Testis (tissue), 3 donors: ENCODE measurements around the gene HGFAC. TPM values are rescaled to one million over a fixed set of nuclear protein-coding genes. Genes with fewer than 3 reads are reported as not detected.

ENCODE experiments used
- DNase-seq: peaks from one replicate; pipeline ENCODE4 v3.0.0-alpha.2; 2019
- H3K27ac ChIP-seq, 2 donors: fragments of 200-600 bp; sonication (generic); one replicate each; pipeline ENCODE4 v1.5.1; 2019
- H3K27me3 ChIP-seq: fragments of 200-600 bp; sonication (generic); one replicate; pipeline ENCODE4 v1.5.1; 2019
- H3K36me3 ChIP-seq: fragments of 200-600 bp; sonication (generic); one replicate; pipeline ENCODE4 v1.5.1; 2017; ENCODE audit warnings: low read depth; ENCODE audit errors: missing control alignments
- H3K4me1 ChIP-seq: fragments of 200-600 bp; sonication (generic); one replicate; pipeline ENCODE4 v1.5.1; 2019
- H3K4me3 ChIP-seq, 2 donors: fragments of 200-600 bp; sonication (generic); one replicate each; pipeline ENCODE4 v1.5.1; 2017 to 2019
- H3K9me3 ChIP-seq: fragments of 200-600 bp; sonication (generic); one replicate; pipeline ENCODE4 v1.5.1; 2017
- CTCF ChIP-seq, 3 experiments: fragments of 450-650 bp in 2 of 3; fragments of 200-600 bp in 1 of 3; sonication (generic) in 1 of 3; IDR thresholded peaks; one replicate each; pipeline ENCODE4 v1.5.1; 2016 to 2019; ENCODE audit warnings: antibody characterized with exemption in 3 of 3, mild to moderate bottlenecking in 2 of 3, moderate library complexity in 1 of 3
- POLR2A ChIP-seq: fragments of 450-650 bp; IDR thresholded peaks from one replicate; pipeline ENCODE4 v1.6.1; 2017; ENCODE audit warnings: antibody characterized with exemption, mild to moderate bottlenecking, moderate library complexity
- WGBS, 2 donors: methylation state at CpG; one replicate each; pipeline ENCODE4 v1.1.5; 2018; 5-methylcytosine and 5-hydroxymethylcytosine counted together
- intact Hi-C: fragments of 100-400 bp; cut with DNase I; formaldehyde crosslinking; loops from one replicate; pipeline ENCODE4 v1.15.1; 2023; ENCODE audit warnings: low total_unique reads
- polyA plus RNA-seq: library from polyadenylated mRNA; stranded (reverse); fragments of 350-450 nt; fragmentation: Illumina TruSeq; extraction: RNeasy Lipid Tissue Mini Kit (QIAGEN cat#74804); gene quantifications from one replicate; pipeline ENCODE4 v1.2.3, GENCODE V29; 2014; ENCODE audit warnings: low read depth, low replicate concordance; ENCODE audit not compliant: insufficient read depth
- total RNA-seq, 2 donors: library from RNA; depleted of rRNA; stranded (reverse); fragments of >200 nt; gene quantifications; one replicate each; pipeline ENCODE4 v1.2.3, GENCODE V29; 2016

Gene HGFAC
- total and polyA plus RNA-seq, 3 donors from 2014 or later = 15.5 to 72.3 (median 16.8) TPM

- intact Hi-C loops = no loop called here
- Histone ChIP-seq H3K36me3 (no peaks in the 10 kb centered on the region), H3K27me3 (no peaks in the 10 kb centered on the region), H3K27ac (no peak overlapping the region), H3K4me1 (no peaks in the 10 kb centered on the region), H3K4me3 (no peak overlapping the region), H3K9me3 (no peaks in the 10 kb centered on the region)
- TF ChIP-seq POLR2A (no peak), CTCF (IDR thresholded peaks at IDR 0.05) (no peak)
- WGBS, 2 donors = 92 to 98% methylated on average over 11 of the region's 11 CpGs
- DNase-seq = no peak
These were observed 44.6 kb upstream of the HGFAC start for GRCh38 chr4:3397128-3397527.

- WGBS, 2 donors = 80 to 86% methylated on average over 5 of the region's 5 CpGs
These were observed 42.2 kb upstream of the HGFAC start for GRCh38 chr4:3399277-3400194.

GRCh38 chr4:3401436-3402171, 40.2 kb upstream of the HGFAC start:
- TF ChIP-seq CTCF (IDR thresholded peaks at IDR 0.05) (no peak), POLR2A (no peak)
- intact Hi-C loops = no loop called here
- 93 to 94% methylated on average over 21 to 22 of the region's 22 CpGs for WGBS, 2 donors
- Histone ChIP-seq H3K27me3 (no peaks in the 10 kb centered on the region), H3K9me3 (no peaks in the 10 kb centered on the region), H3K36me3 (no peaks in the 10 kb centered on the region), H3K27ac (no peak overlapping the region), H3K4me1 (no peaks in the 10 kb centered on the region), H3K4me3 (no peak overlapping the region)
- DNase-seq = no peak

More at GRCh38 chr4:3399277-3400194, 42.2 kb upstream of the HGFAC start:
- no peak overlapping the region for H3K27ac ChIP-seq
- no peak for DNase-seq
- intact Hi-C loops = no loop called here
- H3K27me3 ChIP-seq = no peaks in the 10 kb centered on the region
- no peak for TF ChIP-seq POLR2A
- no peak for TF ChIP-seq CTCF (IDR thresholded peaks at IDR 0.05)
- H3K4me3 ChIP-seq = no peak overlapping the region
- no peaks in the 10 kb centered on the region for H3K9me3 ChIP-seq
- H3K36me3 ChIP-seq = no peaks in the 10 kb centered on the region
- no peaks in the 10 kb centered on the region for H3K4me1 ChIP-seq

GRCh38 chr4:3402491-3403347, 39.0 kb upstream of the HGFAC start:
- no peak for DNase-seq
- Histone ChIP-seq H3K4me3 (no peak overlapping the region), H3K27ac (no peak overlapping the region), H3K27me3 (no peaks in the 10 kb centered on the region), H3K9me3 (no peaks in the 10 kb centered on the region), H3K4me1 (no peaks in the 10 kb centered on the region), H3K36me3 (no peaks in the 10 kb centered on the region)
- no peak for TF ChIP-seq POLR2A
- TF ChIP-seq CTCF (IDR thresholded peaks at IDR 0.05) = no peak
- intact Hi-C loops = no loop called here
- 90 to 94% methylated on average over 13 to 15 of the region's 15 CpGs for WGBS, 2 donors
